K562 (cell line): ENCODE data around the gene HDAC3. TPM values are rescaled to one million over a fixed set of nuclear protein-coding genes. Genes with fewer than 3 reads are reported as not detected.
A peak's percentile ranks its signal among the peaks of the same experiment; 100 is the strongest.

Experiments
- ETV5 ChIP-seq: sonication (generic); formaldehyde crosslinking; IDR thresholded peaks from 2 replicates; pipeline ENCODE4 v1.4.0; 2020; ENCODE audit warnings: low read depth, mild to moderate bottlenecking, missing genetic modification reagents
- HMGN3 ChIP-seq: IDR thresholded peaks from 2 replicates; pipeline ENCODE4 v1.6.1; 2011; ENCODE audit warnings: borderline replicate concordance, low read depth, mild to moderate bottlenecking, mixed read lengths, low read length; ENCODE audit not compliant: insufficient read length; ENCODE audit errors: extremely low read depth
- MGA ChIP-seq: fragments of 450-650 bp; IDR thresholded peaks from 2 replicates; pipeline ENCODE4 v1.6.1; 2016; ENCODE audit warnings: mild to moderate bottlenecking, moderate library complexity
- PREB ChIP-seq: sonication (generic); formaldehyde crosslinking; IDR thresholded peaks from 2 replicates; pipeline ENCODE4 v1.8.1; 2023; ENCODE audit warnings: mild to moderate bottlenecking, missing genetic modification reagents
- STAT5A ChIP-seq: IDR thresholded peaks from 2 replicates; pipeline ENCODE4 v1.6.1; 2012; ENCODE audit warnings: low read length, inconsistent platforms, borderline replicate concordance
- ZNF512 ChIP-seq: IDR thresholded peaks from 2 replicates; pipeline ENCODE4 v1.6.1; 2016; ENCODE audit warnings: missing genetic modification characterization, missing compliant biosample characterization
- polyA plus RNA-seq, 8 experiments: library from polyadenylated mRNA; depleted of rRNA in 4 of 8; stranded (reverse) in 5 of 8; unstranded in 3 of 8; fragments of >200 nt; fragmentation: Nextera tagmentation in 2 of 8; fragmentation: Illumina TruSeq in 1 of 8; extraction: Ambion mirVana in 2 of 8; extraction: Trizol in 1 of 8; gene quantifications; 2 replicates each; pipeline versions ENCODE4 v1.2.1 to v1.2.3, GENCODE V29; 2011 to 2014; ENCODE audit warnings: inconsistent platforms in 1 of 8, missing spikeins in 1 of 8
- total RNA-seq, 7 experiments: library from RNA; depleted of rRNA in 6 of 7; stranded (reverse); fragments of >200 nt in 6 of 7; fragmentation: Illumina TruSeq in 2 of 7; extraction: Trizol in 2 of 7; gene quantifications; 2 replicates each; pipeline versions ENCODE4 v1.2.1 to v1.2.3, GENCODE V29; 2011 to 2021; ENCODE audit warnings: low replicate concordance in 1 of 7
- TF ChIP-seq, protein P1 (sequence below): conservative IDR thresholded peaks from 2 replicates; pipeline ENCODE4 v1.6.1; 2011; ENCODE audit warnings: low read depth, mild to moderate bottlenecking, low read length; ENCODE audit not compliant: control insufficient read depth
- TF ChIP-seq, protein P2 (sequence below): fragments of 250-450 bp; sonication (Bioruptor Pico); IDR thresholded peaks from 2 replicates; pipeline ENCODE4 v1.8.0; 2022; ENCODE audit warnings: moderate library complexity, mild to moderate bottlenecking, inconsistent platforms
- TF ChIP-seq, protein P3 (sequence below): sonication (generic); formaldehyde crosslinking; IDR thresholded peaks from 2 replicates; pipeline ENCODE4 v1.4.0; 2020; ENCODE audit warnings: mild to moderate bottlenecking, missing genetic modification reagents

HDAC3 gene
- total and polyA plus RNA-seq, 9 of the 15 experiments (the other 6 are each of a cell fraction or from before 2014, with no cell fraction given), result 89.7 to 191 (median 119) TPM

DNA sequence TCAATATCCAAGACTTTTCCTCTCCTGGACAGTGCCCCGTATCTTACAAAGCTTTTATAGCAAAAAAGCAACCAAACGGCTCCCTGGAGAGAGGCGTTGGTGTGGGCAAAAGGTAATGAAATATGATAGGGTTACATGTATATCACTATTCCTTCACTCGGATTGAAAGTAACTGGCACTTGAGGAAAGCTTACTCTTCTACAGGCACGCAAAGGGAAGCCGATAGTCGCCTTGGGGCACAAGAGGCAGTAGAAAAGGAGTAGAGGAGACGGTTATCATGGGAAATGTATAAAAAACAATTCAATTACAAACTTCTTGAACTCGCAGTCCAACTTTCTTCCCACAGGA is 19.0 kb downstream of the HDAC3 start (continued):
- TF ChIP-seq MGA (no peak), ETV5 (CRISPR knock-in tag) (0 out of 2 replicates have a peak, but pooled peaks have one; percentile 28), ZNF512 (tag) (no peak), PREB (CRISPR knock-in tag) (peak; percentile 80; the same call in 1 of the 2 replicates), HMGN3 (no peak), STAT5A (no peak)
- TF ChIP-seq, protein P1, sequence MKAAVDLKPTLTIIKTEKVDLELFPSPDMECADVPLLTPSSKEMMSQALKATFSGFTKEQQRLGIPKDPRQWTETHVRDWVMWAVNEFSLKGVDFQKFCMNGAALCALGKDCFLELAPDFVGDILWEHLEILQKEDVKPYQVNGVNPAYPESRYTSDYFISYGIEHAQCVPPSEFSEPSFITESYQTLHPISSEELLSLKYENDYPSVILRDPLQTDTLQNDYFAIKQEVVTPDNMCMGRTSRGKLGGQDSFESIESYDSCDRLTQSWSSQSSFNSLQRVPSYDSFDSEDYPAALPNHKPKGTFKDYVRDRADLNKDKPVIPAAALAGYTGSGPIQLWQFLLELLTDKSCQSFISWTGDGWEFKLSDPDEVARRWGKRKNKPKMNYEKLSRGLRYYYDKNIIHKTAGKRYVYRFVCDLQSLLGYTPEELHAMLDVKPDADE, result no peak
- TF ChIP-seq, protein P2, sequence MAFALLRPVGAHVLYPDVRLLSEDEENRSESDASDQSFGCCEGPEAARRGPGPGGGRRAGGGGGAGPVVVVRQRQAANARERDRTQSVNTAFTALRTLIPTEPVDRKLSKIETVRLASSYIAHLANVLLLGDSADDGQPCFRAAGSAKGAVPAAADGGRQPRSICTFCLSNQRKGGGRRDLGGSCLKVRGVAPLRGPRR (CRISPR knock-in tag), result no peak
- TF ChIP-seq, protein P3, sequence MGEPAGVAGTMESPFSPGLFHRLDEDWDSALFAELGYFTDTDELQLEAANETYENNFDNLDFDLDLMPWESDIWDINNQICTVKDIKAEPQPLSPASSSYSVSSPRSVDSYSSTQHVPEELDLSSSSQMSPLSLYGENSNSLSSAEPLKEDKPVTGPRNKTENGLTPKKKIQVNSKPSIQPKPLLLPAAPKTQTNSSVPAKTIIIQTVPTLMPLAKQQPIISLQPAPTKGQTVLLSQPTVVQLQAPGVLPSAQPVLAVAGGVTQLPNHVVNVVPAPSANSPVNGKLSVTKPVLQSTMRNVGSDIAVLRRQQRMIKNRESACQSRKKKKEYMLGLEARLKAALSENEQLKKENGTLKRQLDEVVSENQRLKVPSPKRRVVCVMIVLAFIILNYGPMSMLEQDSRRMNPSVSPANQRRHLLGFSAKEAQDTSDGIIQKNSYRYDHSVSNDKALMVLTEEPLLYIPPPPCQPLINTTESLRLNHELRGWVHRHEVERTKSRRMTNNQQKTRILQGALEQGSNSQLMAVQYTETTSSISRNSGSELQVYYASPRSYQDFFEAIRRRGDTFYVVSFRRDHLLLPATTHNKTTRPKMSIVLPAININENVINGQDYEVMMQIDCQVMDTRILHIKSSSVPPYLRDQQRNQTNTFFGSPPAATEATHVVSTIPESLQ (CRISPR knock-in tag), result peak; percentile 67; the same call in 1 of the 2 replicates
